Stimulated activated CD8-positive, alpha-beta memory T cell treated with anti-CD3 and anti-CD28 coated beads, Interleukin-12 subunit alpha, Interleukin-12 subunit beta, amount 100 ng/mL, for 4 hours (primary cell): ENCODE measurements around the gene ZSWIM4.
"Not testable (repeated sequence)": the region's sequence is repeated elsewhere in the genome, so short reads cannot be mapped to it uniquely, and the experiment has no call there.

Source experiments
- DNase-seq: peaks from one replicate; pipeline ENCODE4 v3.0.0-alpha.2; 2020; ENCODE audit warnings: low read depth

The ZSWIM4 gene

GRCh38 chr19:13794757-13795589 is at the start of gene ZSWIM4:
Gene ZSWIM4 (plus strand): TSS chr19:13795443. CDS start chr19:13795649, 206 bp downstream.
- DNase-seq: peak; percentile 88

GRCh38 chr19:13747098-13747453 is 48.2 kb upstream of the ZSWIM4 start:
- no peak for DNase-seq

- DNase-seq: no peak
These were observed 46.9 kb upstream of the ZSWIM4 start for GRCh38 chr19:13748169-13748828.

GRCh38 chr19:13751436-13751835 is 43.8 kb upstream of the ZSWIM4 start:
- DNase-seq: no peak

DNA sequence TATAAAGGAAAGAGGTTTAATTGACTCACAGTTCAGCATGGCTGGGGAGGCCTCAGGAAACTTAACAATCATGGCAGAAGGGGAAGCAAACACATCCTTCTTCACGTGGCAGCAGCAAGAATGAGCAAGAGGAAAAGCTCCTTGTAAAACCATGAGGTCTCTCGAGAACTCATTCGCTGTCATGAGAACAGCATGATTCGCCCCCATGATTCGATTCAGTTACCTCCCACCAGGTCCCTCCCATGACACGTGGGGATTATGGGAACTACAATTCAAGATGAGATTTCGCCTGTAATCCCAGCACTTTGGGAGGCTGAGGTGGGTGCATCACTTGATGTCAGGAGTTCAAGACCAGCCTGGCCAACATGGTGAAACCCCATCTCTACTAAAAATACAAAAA is 41.6 kb upstream of the ZSWIM4 start:
- DNase-seq: not testable (repeated sequence)

DNA sequence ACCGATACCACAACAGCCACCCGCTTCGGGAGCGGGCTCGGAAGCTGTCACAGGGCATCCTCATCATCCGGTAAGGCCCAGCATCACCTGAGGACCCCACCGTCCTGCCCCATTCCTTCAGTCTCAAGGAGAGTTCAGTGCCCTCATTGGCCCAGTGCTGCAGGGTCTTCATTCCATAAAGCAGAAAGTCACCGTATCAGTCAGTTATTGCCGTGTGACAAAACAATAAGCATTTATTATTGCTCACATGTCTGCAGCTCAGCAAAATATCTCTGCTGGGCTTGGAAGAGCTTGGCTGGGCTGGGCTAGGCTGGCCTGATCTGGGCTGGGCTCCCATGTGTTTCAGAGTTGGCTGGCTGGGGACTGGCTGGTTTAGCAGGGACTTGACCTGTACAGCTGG is 39.0 kb upstream of the ZSWIM4 start:
- DNase-seq: no peak

- DNase-seq: no peak
These were observed 37.2 kb upstream of the ZSWIM4 start for GRCh38 chr19:13757805-13758772.

DNA sequence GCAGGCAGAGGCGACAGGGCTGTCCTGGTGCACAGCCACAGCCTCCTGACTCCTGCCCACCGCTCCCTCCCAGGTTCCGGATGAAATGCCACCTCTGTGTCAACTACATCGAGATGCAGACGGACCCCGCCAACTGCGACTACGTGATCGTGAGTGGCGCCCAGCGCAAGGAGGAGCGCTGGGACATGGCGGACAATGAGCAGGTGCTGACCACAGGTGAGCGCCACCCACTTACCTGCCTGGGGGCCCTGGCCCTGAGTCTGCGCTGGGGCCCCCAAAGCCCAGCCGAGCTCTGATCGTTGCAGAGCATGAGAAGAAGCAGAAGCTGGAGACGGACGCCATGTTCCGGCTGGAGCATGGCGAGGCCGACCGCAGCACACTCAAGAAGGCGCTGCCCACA is 36.4 kb upstream of the ZSWIM4 start:
- DNase-seq: no peak

DNA sequence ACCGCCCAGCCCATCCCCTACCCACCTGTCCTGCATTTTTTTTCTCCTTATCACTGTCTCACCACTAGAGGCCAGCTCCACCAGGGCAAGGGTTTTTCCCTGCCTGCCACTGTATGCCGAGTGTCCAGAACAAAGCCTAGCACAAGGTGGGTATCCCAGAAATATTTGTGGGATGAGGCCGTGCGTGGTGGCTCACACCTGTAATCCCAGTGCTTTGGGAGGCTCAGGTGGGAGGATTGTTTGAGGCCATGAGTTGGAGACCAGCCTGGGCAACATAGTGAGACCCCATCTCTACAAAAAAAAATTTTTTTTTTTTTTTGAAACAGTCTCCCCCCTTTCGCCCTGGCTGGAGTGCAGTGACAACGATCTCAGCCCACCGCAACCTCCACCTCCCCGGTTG is 33.8 kb upstream of the ZSWIM4 start:
- DNase-seq: no peak

- no peak for DNase-seq
These were observed 32.5 kb upstream of the ZSWIM4 start for GRCh38 chr19:13762635-13763235.

DNA sequence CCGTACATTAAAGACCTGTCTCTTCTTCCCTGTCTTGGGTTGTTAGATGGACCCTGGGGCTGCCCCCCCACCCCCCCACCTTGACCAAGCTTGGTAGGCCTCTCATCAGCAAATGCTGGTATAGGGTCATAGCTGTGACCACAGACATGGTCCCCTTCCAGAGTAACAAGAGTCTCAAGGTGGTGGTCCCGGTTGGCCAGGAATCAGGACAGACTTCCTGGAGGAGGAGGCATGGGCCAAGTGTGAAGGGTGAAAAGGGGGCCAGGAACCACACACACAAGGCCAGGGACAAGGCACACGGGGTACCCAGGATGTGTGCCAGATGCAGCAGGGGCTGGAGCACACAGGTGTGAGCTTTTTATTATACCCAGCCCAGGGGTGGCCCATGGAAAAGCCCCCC is 32.0 kb upstream of the ZSWIM4 start:
- DNase-seq: no peak

- DNase-seq: peak; percentile 67
These were observed 31.0 kb upstream of the ZSWIM4 start, which contains the start of gene MRI1 for GRCh38 chr19:13764101-13764807. Gene MRI1 (plus strand): TSS chr19:13764522. CDS start chr19:13764589, 67 bp downstream.

GRCh38 chr19:13764821-13765394 is 30.3 kb upstream of the ZSWIM4 start:
- no peak for DNase-seq

DNA sequence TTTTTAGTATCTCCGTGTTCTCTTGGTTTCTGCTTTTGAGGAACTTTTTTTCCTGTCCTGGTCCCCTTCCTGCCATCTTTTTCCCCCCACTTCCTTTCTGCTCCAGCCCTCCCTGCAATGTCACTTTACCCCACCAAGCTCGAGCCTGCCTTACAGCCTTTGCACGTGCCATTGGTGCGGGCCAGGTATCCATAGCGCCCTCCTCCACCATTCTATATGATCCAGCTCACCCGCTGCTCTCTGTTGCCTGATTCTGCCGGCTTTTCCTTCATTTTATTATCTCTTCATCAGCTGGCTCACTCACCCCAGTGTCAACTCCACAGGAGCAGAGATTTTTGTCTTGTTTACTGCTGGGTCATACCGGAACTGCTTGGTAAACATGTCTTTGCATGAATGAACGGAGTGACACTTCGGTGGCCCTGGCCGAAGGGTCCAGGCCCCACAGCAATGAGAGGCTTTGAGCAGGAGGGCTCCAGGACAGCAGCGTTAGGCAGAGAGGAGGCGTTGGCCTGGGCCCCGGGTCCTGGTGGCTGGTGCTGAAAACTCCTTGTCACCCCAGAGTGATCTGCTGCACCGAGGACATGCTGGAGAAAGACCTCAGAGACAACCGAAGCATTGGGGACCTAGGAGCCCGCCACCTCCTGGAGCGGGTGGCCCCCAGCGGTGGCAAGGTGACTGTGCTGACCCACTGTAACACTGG is 29.7 kb upstream of the ZSWIM4 start:
- no peak for DNase-seq

- no peak for DNase-seq
These were observed 29.2 kb upstream of the ZSWIM4 start for GRCh38 chr19:13766095-13766481.

GRCh38 chr19:13768510-13768909 is 26.7 kb upstream of the ZSWIM4 start:
- no peak for DNase-seq

GRCh38 chr19:13770013-13770635 is 25.1 kb upstream of the ZSWIM4 start:
- no peak for DNase-seq

- DNase-seq: peak; percentile 69
These were observed 20.7 kb upstream of the ZSWIM4 start, which contains the start of gene C19orf53 for GRCh38 chr19:13774217-13775191. Gene C19orf53 (plus strand): TSS chr19:13774456. CDS start chr19:13774478, 22 bp downstream.
